Loucy (cell line): ENCODE measurements around the gene CAMK2G.

Source experiments
- H2AFZ ChIP-seq: fragments of 200-600 bp; sonication (generic); 2 replicates; pipeline ENCODE4 v1.6.0; 2016; ENCODE audit warnings: antibody characterized with exemption, mild to moderate bottlenecking, low read length, moderate library complexity
- H3F3A ChIP-seq: fragments of 200-600 bp; 2 replicates; pipeline ENCODE4 v1.6.0; 2016; ENCODE audit warnings: antibody characterized with exemption, low read depth, mild to moderate bottlenecking
- H3K27me3 ChIP-seq: fragments of 200-600 bp; sonication (generic); 2 replicates; pipeline ENCODE4 v1.6.1; 2014; ENCODE audit warnings: low read length, mild to moderate bottlenecking; ENCODE audit not compliant: insufficient read depth, poor library complexity, severe bottlenecking
- H3K36me3 ChIP-seq: fragments of 200-600 bp; sonication (generic); 2 replicates; pipeline ENCODE4 v1.6.1; 2016; ENCODE audit warnings: low read length; ENCODE audit not compliant: insufficient read depth
- H3K4me1 ChIP-seq: fragments of 200-600 bp; sonication (generic); 2 replicates; pipeline ENCODE4 v1.5.1; 2014; ENCODE audit warnings: low read length, mild to moderate bottlenecking; ENCODE audit not compliant: insufficient read depth, poor library complexity, severe bottlenecking
- H3K4me2 ChIP-seq: fragments of 200-600 bp; sonication (generic); 2 replicates; pipeline ENCODE4 v1.6.0; 2014; ENCODE audit warnings: antibody characterized with exemption, low read length, low read depth, mild to moderate bottlenecking; ENCODE audit not compliant: poor library complexity, severe bottlenecking
- H3K4me3 ChIP-seq: fragments of 200-600 bp; sonication (generic); 2 replicates; pipeline ENCODE4 v1.5.1; 2014; ENCODE audit warnings: low read length, mild to moderate bottlenecking, mixed read lengths; ENCODE audit not compliant: poor library complexity, severe bottlenecking
- H3K79me2 ChIP-seq: fragments of 200-600 bp; sonication (generic); 2 replicates; pipeline ENCODE4 v1.6.1; 2014; ENCODE audit warnings: low read length; ENCODE audit not compliant: insufficient read depth
- H3K9ac ChIP-seq: fragments of 200-600 bp; sonication (generic); 2 replicates; pipeline ENCODE4 v1.6.0; 2014; ENCODE audit warnings: mild to moderate bottlenecking, low read depth, low read length, moderate library complexity; ENCODE audit not compliant: poor library complexity, severe bottlenecking
- H3K9me2 ChIP-seq: fragments of 200-600 bp; sonication (generic); replicated peaks from 2 replicates; pipeline ENCODE4 v1.6.1; 2016; ENCODE audit warnings: low read depth, low read length, mixed read lengths
- H3K9me3 ChIP-seq: fragments of 200-600 bp; sonication (generic); 2 replicates; pipeline ENCODE4 v1.6.1; 2014; ENCODE audit warnings: mild to moderate bottlenecking, antibody characterized with exemption, low read length, low read depth; ENCODE audit not compliant: insufficient read depth
- H4K20me1 ChIP-seq: fragments of 200-600 bp; sonication (generic); 2 replicates; pipeline ENCODE4 v1.6.0; 2014; ENCODE audit warnings: antibody characterized with exemption, low read length, mild to moderate bottlenecking; ENCODE audit not compliant: insufficient read depth, poor library complexity, severe bottlenecking
- EZH2phosphoT487 ChIP-seq: fragments of 200-600 bp; IDR thresholded peaks from 2 replicates; pipeline ENCODE4 v1.6.1; 2018; ENCODE audit warnings: antibody characterized with exemption, mild to moderate bottlenecking, moderate library complexity, borderline replicate concordance
- TF ChIP-seq, protein P1 (sequence below): fragments of 200-600 bp; sonication (generic); conservative IDR thresholded peaks from 2 replicates; pipeline ENCODE4 v1.5.1; 2014; ENCODE audit warnings: mild to moderate bottlenecking, antibody characterized with exemption, low read length

Gene CAMK2G

DNA sequence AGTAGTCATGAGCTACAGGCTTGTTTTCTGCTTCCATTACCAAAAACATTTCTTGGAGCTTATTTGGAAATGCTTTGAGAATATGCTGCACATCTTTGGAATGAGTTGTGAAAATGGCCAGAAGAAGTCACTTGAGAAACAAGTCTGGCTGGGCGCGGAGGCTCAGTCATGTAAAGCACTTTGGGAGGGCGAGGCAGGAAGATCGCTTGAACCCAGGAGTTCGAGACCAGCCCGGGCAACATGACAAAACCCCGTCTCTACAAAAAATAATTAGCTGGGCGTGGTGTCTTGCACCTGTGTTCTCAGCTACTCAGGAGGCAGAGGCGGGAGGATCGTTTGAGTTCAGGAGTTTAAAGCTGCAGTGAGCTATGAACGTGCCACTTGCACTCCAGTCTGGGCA is 93.4 kb downstream of the CAMK2G start:
- Histone ChIP-seq H2AFZ (no peak overlapping the region), H3K9me3 (no peaks in the 10 kb centered on the region), H3K36me3 (peaks cover 4% of the 10 kb centered on the region; the same call in 1 of the 2 replicates), H3K4me1 (peaks cover 31% of the 10 kb centered on the region), H3K4me2 (peak overlapping the region; percentile 99), H3K4me3 (peak overlapping the region; percentile 83), H3K9ac (peak overlapping the region; percentile 87), H4K20me1 (peaks cover 19% of the 10 kb centered on the region), H3K79me2 (peaks cover 85% of the 10 kb centered on the region), H3K9me2 (no peaks in the 10 kb centered on the region), H3F3A (no peaks in the 10 kb centered on the region), H3K27me3 (no peaks in the 10 kb centered on the region)
- TF ChIP-seq EZH2phosphoT487: no peak
- TF ChIP-seq, protein P1, sequence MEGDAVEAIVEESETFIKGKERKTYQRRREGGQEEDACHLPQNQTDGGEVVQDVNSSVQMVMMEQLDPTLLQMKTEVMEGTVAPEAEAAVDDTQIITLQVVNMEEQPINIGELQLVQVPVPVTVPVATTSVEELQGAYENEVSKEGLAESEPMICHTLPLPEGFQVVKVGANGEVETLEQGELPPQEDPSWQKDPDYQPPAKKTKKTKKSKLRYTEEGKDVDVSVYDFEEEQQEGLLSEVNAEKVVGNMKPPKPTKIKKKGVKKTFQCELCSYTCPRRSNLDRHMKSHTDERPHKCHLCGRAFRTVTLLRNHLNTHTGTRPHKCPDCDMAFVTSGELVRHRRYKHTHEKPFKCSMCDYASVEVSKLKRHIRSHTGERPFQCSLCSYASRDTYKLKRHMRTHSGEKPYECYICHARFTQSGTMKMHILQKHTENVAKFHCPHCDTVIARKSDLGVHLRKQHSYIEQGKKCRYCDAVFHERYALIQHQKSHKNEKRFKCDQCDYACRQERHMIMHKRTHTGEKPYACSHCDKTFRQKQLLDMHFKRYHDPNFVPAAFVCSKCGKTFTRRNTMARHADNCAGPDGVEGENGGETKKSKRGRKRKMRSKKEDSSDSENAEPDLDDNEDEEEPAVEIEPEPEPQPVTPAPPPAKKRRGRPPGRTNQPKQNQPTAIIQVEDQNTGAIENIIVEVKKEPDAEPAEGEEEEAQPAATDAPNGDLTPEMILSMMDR: no peak

DNA sequence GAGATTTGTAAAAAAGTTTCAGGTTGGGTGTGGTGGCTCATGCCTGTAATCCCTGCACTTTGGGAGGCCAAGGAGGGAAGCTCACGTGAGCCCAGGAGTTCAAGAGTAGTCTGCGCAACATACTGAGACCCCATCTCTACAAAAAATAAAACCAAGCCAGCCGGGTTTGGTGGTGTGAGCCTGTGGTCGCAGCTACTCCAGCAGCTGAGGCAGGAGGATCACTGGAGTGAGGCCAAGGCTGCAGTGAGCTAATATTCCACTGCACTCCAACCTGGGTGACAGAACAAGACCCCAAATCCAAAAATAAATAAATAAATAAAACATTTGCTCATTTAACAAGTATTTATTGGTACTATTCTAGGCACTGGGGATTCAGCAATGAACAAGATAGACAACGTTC is 94.1 kb downstream of the CAMK2G start:
- Histone ChIP-seq H3K4me2 (peak overlapping the region; percentile 99), H3K4me1 (peaks cover 37% of the 10 kb centered on the region), H4K20me1 (peaks cover 20% of the 10 kb centered on the region), H3K4me3 (peak overlapping the region; percentile 83), H3K27me3 (no peaks in the 10 kb centered on the region), H2AFZ (no peak overlapping the region), H3F3A (no peaks in the 10 kb centered on the region), H3K9ac (peak overlapping the region; percentile 87), H3K36me3 (peaks cover 10% of the 10 kb centered on the region; the same call in 1 of the 2 replicates), H3K79me2 (peaks cover 88% of the 10 kb centered on the region), H3K9me3 (no peaks in the 10 kb centered on the region), H3K9me2 (no peaks in the 10 kb centered on the region)
- TF ChIP-seq, protein P1: no peak
- TF ChIP-seq EZH2phosphoT487: no peak

DNA sequence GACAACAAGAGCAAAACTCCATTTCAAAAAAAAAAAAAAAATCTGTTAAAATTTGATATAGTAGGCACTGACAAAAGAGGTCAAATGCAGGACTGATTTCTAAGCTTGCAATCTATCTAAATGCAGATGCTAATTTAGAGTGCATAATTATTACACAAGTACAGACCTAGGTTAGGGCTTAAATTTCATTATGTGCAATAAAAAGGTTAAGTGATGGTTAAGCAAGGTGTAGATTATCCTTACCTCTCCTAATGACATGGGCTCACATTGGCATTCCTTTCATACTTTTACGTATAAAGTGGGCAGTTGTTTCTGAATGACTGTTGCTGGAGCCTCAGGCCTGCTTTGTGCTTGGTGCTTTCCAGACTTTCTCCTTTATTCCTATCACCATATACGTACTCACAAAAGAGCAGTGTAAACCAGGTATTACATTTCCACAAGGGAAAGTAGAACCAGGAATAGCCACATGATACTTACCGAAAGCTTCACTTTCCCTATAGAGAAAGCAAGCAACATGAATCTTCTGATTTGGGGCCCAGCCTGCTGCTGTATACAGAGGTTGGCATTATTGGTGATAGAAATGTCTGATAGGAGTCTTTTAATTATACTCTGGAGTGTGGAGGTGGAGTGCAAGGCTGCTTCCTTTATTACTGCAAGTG is 94.7 kb downstream of the CAMK2G start:
- no peak for TF ChIP-seq EZH2phosphoT487
- TF ChIP-seq, protein P1: no peak
- Histone ChIP-seq H3K36me3 (peaks cover 13% of the 10 kb centered on the region; the same call in 1 of the 2 replicates), H3F3A (no peaks in the 10 kb centered on the region), H3K4me2 (peak overlapping the region; percentile 99), H3K79me2 (peaks cover 92% of the 10 kb centered on the region), H3K9me2 (no peaks in the 10 kb centered on the region), H3K9ac (no peak overlapping the region), H3K9me3 (no peaks in the 10 kb centered on the region), H3K4me3 (no peak overlapping the region), H4K20me1 (peaks cover 20% of the 10 kb centered on the region), H3K27me3 (no peaks in the 10 kb centered on the region), H2AFZ (no peak overlapping the region), H3K4me1 (peaks cover 35% of the 10 kb centered on the region)
